ENCODE data around the gene IMPDH2.

Gene IMPDH2

GRCh38 chr3:49007771-49008528 is 21.2 kb downstream of the IMPDH2 start (continued):
- TF ChIP-seq ARNTL (CRISPR knock-in tag; IDR thresholded peaks at IDR 0.05; ENCODE audit: borderline replicate concordance, low read depth): no peak

DNA sequence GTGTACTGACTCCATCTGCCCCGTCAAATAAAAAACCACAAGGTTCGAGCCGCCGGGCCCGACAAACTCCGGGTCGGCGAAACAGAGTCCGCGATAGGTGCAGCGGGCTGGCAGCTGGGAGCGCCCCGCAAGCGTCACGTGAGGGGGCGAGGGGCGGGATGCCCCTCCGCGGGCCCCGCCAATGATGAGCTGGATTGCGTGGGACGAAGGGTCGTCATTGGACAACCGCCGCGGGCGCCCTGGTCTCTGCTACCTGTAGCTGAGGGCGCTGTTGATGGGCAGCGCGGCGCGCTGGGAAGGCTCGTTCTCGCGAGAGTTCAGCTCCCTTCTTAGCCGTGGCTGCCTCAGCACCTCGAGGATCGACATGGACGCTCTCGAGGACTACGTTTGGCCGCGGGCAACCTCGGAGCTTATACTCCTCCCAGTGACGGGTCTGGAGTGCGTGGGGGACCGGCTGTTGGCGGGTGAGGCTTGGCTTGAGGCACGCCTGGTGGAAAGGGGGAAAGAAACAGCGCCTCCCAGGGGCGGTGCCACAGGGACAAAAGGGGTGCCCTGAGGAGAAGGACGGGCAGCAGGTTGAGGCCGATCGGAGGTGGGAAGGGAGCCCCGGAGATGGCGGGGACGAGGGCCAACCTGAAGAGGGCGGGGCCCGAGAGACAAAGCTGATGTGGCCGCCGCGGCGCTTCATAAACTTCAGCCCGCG is 22.0 kb downstream of the IMPDH2 start, which contains the start of gene WDR6:
TSS of gene WDR6 (plus strand) at position 324 of the 703 bp plus-strand sequence. CDS start at position 365, 41 bp downstream.
- no peak for TF ChIP-seq ZFP30 (CRISPR knock-in tag; IDR thresholded peaks at IDR 0.05)
- TF ChIP-seq, protein P1, sequence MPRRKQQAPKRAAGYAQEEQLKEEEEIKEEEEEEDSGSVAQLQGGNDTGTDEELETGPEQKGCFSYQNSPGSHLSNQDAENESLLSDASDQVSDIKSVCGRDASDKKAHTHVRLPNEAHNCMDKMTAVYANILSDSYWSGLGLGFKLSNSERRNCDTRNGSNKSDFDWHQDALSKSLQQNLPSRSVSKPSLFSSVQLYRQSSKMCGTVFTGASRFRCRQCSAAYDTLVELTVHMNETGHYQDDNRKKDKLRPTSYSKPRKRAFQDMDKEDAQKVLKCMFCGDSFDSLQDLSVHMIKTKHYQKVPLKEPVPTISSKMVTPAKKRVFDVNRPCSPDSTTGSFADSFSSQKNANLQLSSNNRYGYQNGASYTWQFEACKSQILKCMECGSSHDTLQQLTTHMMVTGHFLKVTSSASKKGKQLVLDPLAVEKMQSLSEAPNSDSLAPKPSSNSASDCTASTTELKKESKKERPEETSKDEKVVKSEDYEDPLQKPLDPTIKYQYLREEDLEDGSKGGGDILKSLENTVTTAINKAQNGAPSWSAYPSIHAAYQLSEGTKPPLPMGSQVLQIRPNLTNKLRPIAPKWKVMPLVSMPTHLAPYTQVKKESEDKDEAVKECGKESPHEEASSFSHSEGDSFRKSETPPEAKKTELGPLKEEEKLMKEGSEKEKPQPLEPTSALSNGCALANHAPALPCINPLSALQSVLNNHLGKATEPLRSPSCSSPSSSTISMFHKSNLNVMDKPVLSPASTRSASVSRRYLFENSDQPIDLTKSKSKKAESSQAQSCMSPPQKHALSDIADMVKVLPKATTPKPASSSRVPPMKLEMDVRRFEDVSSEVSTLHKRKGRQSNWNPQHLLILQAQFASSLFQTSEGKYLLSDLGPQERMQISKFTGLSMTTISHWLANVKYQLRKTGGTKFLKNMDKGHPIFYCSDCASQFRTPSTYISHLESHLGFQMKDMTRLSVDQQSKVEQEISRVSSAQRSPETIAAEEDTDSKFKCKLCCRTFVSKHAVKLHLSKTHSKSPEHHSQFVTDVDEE (CRISPR knock-in tag; IDR thresholded peaks at IDR 0.05): no peak
- TF ChIP-seq CSRNP3 (CRISPR knock-in tag; IDR thresholded peaks at IDR 0.05): no peak
- no peak for TF ChIP-seq ZC3H10 (CRISPR knock-in tag; IDR thresholded peaks at IDR 0.05)
- no peak for TF ChIP-seq TCF4 (CRISPR knock-in tag; IDR thresholded peaks at IDR 0.05; ENCODE audit: borderline replicate concordance)
- TF ChIP-seq ESRRG (CRISPR knock-in tag; IDR thresholded peaks at IDR 0.05): no peak
- TF ChIP-seq PPARA (CRISPR knock-in tag; IDR thresholded peaks at IDR 0.05; ENCODE audit: borderline replicate concordance): no peak
- no peak for TF ChIP-seq GLIS3 (CRISPR knock-in tag; IDR thresholded peaks at IDR 0.05)
- no peak for TF ChIP-seq ZNF70 (CRISPR knock-in tag; IDR thresholded peaks at IDR 0.05)
- TF ChIP-seq OSR1 (CRISPR knock-in tag; IDR thresholded peaks at IDR 0.05): no peak

DNA sequence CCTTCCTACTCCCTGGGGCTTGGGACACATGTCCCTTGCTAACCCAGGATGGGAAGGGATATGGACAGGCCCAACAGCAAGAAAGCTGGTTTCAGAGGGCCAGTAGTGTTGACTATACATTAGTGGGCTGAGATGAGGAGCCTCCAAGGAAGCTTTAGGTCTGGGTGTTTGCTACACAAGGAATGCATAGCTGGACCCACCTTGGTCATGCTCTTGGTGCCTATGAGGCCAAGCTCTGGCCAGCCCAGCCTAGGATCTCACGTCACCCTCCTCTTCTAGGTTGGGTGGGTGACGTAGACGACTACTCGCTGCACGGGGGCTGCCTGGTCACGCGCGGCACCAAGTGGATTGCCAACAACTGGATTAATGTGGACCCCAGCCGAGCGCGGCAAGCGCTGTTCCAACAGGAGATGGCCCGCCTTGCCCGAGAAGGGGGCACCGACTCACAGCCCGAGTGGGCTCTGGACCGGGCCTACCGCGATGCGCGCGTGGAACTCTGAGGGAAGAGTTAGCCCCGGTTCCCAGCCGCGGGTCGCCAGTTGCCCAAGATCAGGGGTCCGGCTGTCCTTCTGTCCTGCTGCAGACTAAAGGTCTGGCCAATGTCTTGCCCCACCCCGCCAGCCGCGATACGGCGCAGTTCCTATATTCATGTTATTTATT is 22.7 kb downstream of the IMPDH2 start:
- peak; percentile 9 for ATAC-seq
- TF ChIP-seq SNAI2 (CRISPR knock-in tag; IDR thresholded peaks at IDR 0.05) (no peak), TCF4 (CRISPR knock-in tag; IDR thresholded peaks at IDR 0.05; ENCODE audit: borderline replicate concordance) (no peak), ARNTL (CRISPR knock-in tag; IDR thresholded peaks at IDR 0.05; ENCODE audit: borderline replicate concordance, low read depth) (no peak), ISL1 (CRISPR knock-in tag; IDR thresholded peaks at IDR 0.05) (no peak), BACH2 (CRISPR knock-in tag; IDR thresholded peaks at IDR 0.05; ENCODE audit: borderline replicate concordance) (no peak), ZFP30 (CRISPR knock-in tag; IDR thresholded peaks at IDR 0.05) (no peak), ZNF8 (CRISPR knock-in tag; IDR thresholded peaks at IDR 0.05) (no peak), OSR1 (CRISPR knock-in tag; IDR thresholded peaks at IDR 0.05) (no peak), PATZ1 (CRISPR knock-in tag; IDR thresholded peaks at IDR 0.05; ENCODE audit: borderline replicate concordance) (no peak), CSDC2 (CRISPR knock-in tag; IDR thresholded peaks at IDR 0.05) (no peak), ESRRG (CRISPR knock-in tag; IDR thresholded peaks at IDR 0.05) (no peak), ZNF70 (CRISPR knock-in tag; IDR thresholded peaks at IDR 0.05) (no peak), PPARA (CRISPR knock-in tag; IDR thresholded peaks at IDR 0.05; ENCODE audit: borderline replicate concordance) (no peak)
- TF ChIP-seq, protein P2, sequence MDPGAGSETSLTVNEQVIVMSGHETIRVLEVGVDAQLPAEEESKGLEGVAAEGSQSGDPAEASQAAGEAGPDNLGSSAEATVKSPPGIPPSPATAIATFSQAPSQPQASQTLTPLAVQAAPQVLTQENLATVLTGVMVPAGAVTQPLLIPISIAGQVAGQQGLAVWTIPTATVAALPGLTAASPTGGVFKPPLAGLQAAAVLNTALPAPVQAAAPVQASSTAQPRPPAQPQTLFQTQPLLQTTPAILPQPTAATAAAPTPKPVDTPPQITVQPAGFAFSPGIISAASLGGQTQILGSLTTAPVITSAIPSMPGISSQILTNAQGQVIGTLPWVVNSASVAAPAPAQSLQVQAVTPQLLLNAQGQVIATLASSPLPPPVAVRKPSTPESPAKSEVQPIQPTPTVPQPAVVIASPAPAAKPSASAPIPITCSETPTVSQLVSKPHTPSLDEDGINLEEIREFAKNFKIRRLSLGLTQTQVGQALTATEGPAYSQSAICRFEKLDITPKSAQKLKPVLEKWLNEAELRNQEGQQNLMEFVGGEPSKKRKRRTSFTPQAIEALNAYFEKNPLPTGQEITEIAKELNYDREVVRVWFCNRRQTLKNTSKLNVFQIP (CRISPR knock-in tag; IDR thresholded peaks at IDR 0.05; ENCODE audit: borderline replicate concordance, low read depth): no peak
- TF ChIP-seq, protein P1 (CRISPR knock-in tag; IDR thresholded peaks at IDR 0.05): no peak
- TF ChIP-seq, protein P3, sequence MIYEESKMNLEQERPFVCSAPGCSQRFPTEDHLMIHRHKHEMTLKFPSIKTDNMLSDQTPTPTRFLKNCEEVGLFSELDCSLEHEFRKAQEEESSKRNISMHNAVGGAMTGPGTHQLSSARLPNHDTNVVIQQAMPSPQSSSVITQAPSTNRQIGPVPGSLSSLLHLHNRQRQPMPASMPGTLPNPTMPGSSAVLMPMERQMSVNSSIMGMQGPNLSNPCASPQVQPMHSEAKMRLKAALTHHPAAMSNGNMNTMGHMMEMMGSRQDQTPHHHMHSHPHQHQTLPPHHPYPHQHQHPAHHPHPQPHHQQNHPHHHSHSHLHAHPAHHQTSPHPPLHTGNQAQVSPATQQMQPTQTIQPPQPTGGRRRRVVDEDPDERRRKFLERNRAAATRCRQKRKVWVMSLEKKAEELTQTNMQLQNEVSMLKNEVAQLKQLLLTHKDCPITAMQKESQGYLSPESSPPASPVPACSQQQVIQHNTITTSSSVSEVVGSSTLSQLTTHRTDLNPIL (CRISPR knock-in tag; IDR thresholded peaks at IDR 0.05; ENCODE audit: low read depth): no peak

More for the DNA sequence above, 22.0 kb downstream of the IMPDH2 start, which contains the start of gene WDR6:
- peak; percentile 93 for ATAC-seq
